ENCODE results near the gene SNRPB2.

GRCh38 chr20:16691381-16691780 is 38.4 kb upstream of the SNRPB2 start:
- TF ChIP-seq SPI1 (IDR thresholded peaks at IDR 0.05; ENCODE audit: low read depth, low read length) (no peak), POLR2AphosphoS5 (IDR thresholded peaks at IDR 0.05; ENCODE audit: low read depth, low read length) (no peak), POLR2A (IDR thresholded peaks at IDR 0.05; ENCODE audit: low read depth, low read length) (no peak), TAF1 (IDR thresholded peaks at IDR 0.05; ENCODE audit: low read depth, low read length) (no peak), PAX5 (IDR thresholded peaks at IDR 0.05; ENCODE audit: insufficient read depth, low read length, severe bottlenecking) (no peak)
